ENCODE measurements around the gene FRA10AC1.

DNA sequence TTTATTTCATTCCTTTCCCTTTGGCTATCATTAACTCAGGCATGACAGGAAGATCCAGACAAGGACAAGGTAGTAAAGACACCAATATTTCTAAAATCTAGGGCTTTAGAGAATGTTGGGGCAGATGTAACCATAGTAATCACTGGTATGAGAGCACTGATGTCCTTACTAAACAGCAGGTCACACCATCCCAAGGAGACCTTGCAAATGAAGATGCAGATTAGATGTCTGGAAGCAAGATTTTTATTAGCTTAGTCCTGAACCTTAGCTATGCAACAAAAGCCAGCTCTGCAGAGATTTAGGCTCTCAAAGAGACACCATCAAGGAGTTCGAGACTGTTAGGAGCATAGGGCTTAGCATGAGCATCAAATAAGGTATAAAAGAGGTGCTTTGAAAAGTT, 23.6 kb upstream of the FRA10AC1 start:
- TF ChIP-seq, protein P1, sequence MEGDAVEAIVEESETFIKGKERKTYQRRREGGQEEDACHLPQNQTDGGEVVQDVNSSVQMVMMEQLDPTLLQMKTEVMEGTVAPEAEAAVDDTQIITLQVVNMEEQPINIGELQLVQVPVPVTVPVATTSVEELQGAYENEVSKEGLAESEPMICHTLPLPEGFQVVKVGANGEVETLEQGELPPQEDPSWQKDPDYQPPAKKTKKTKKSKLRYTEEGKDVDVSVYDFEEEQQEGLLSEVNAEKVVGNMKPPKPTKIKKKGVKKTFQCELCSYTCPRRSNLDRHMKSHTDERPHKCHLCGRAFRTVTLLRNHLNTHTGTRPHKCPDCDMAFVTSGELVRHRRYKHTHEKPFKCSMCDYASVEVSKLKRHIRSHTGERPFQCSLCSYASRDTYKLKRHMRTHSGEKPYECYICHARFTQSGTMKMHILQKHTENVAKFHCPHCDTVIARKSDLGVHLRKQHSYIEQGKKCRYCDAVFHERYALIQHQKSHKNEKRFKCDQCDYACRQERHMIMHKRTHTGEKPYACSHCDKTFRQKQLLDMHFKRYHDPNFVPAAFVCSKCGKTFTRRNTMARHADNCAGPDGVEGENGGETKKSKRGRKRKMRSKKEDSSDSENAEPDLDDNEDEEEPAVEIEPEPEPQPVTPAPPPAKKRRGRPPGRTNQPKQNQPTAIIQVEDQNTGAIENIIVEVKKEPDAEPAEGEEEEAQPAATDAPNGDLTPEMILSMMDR (IDR thresholded peaks at IDR 0.05): no peak
- TF ChIP-seq, protein P2, sequence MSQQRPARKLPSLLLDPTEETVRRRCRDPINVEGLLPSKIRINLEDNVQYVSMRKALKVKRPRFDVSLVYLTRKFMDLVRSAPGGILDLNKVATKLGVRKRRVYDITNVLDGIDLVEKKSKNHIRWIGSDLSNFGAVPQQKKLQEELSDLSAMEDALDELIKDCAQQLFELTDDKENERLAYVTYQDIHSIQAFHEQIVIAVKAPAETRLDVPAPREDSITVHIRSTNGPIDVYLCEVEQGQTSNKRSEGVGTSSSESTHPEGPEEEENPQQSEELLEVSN (IDR thresholded peaks at IDR 0.05; ENCODE audit: borderline replicate concordance, low read depth): no peak
- TF ChIP-seq RCOR1 (IDR thresholded peaks at IDR 0.05; ENCODE audit: low read depth, low read length): no peak
- TF ChIP-seq SREBF2 (IDR thresholded peaks at IDR 0.05): no peak
